ENCODE data around the gene GINS2. TPM values are rescaled to one million over a fixed set of nuclear protein-coding genes. Genes with fewer than 3 reads are reported as not detected.

The GINS2 gene
- total RNA-seq, 1 donor from 2014 or later: 0.26 TPM

DNA sequence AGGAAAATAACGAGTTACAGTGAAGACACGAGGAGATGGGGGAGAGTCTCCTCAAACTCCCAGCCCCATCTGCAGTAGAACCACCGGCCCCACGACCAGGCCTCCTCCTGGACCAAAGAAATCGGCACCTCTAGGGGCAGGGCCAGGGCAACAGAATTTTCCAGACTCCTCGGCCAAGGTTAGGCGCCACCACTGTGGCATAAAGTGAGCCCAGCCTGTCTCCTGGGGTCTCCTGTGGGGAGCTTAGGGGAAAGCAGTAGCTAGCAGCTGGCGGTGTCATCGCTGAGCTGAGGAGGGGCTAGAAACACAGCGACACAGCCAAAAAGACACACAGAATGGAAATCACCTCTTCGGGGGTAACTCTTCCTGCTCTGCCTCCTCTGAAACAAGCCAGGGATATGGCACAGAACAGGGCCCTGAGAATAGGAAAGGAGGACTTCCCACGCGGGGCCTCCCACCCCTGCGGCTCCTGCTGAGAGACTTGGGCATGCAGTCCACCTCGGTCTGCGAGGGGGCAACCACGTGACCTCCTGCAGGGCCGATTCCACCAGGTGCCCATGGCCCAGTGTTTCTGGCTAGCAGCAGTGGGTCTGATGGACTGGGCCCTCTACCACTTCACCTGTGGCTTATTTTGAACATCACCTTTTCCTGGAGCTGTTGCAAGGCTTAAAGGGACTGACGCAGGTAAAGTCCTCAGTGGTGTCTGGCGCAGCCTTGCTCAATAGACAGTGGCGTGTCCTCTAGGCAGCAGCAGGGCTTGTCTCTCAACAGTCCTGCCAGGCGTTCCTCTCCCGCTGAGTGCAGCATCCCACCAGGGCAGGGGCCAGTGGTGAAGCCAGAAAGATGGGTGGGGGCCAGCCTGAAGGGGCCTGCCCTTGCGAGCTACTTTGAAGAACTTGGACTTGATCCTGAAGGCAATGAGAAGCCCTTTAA is 6.7 kb upstream of the GINS2 start:
- TF ChIP-seq, protein P1, sequence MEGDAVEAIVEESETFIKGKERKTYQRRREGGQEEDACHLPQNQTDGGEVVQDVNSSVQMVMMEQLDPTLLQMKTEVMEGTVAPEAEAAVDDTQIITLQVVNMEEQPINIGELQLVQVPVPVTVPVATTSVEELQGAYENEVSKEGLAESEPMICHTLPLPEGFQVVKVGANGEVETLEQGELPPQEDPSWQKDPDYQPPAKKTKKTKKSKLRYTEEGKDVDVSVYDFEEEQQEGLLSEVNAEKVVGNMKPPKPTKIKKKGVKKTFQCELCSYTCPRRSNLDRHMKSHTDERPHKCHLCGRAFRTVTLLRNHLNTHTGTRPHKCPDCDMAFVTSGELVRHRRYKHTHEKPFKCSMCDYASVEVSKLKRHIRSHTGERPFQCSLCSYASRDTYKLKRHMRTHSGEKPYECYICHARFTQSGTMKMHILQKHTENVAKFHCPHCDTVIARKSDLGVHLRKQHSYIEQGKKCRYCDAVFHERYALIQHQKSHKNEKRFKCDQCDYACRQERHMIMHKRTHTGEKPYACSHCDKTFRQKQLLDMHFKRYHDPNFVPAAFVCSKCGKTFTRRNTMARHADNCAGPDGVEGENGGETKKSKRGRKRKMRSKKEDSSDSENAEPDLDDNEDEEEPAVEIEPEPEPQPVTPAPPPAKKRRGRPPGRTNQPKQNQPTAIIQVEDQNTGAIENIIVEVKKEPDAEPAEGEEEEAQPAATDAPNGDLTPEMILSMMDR (IDR thresholded peaks at IDR 0.05; ENCODE audit: insufficient read depth, low read length, severe bottlenecking): no peak
- DNase-seq (ENCODE audit: low read depth): no peak
- FAIRE-seq: no peak
- H3K36me3 ChIP-seq (ENCODE audit: control insufficient read depth, insufficient read depth, low read length): no peaks in the 10 kb centered on the region
- no peak overlapping the region for H3K4me3 ChIP-seq (ENCODE audit: low read depth, low read length)
- no peaks in the 10 kb centered on the region for H3K27me3 ChIP-seq (ENCODE audit: control insufficient read depth, insufficient read depth, low read length)

DNA sequence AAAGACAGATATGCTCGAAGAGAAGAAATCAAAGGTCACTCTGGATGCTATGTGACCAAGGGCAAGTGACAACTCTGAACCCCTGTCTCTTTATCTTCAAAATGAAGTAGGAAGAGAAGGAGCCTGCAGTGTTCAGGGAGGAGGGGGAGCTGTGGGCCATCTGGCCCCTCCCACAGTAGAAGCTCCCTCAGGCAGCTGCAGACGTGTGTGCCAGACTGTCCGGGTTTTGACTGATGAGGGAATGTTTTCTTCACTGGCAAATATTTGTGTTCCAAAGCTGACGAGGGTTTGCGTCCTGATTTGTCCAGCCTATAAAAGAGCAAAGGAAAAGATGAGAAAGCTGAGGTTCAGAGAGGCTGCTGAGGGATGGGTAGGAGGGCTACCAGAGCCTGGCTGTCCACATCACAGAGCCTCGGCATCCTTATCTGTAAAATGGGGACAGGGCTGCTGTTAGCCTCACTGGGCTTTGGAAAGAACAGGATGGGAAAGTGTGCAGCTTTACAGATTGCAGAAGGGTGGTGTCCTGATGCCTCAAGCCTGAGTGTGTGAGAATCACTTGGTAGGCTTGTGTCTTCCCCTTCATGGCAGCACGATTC is 1.8 kb upstream of the GINS2 start:
- no peaks in the 10 kb centered on the region for H3K36me3 ChIP-seq (ENCODE audit: control insufficient read depth, insufficient read depth, low read length)
- TF ChIP-seq, protein P1 (IDR thresholded peaks at IDR 0.05; ENCODE audit: insufficient read depth, low read length, severe bottlenecking): no peak
- DNase-seq (ENCODE audit: low read depth) (no peak), FAIRE-seq (no peak)
- H3K4me3 ChIP-seq (ENCODE audit: low read depth, low read length): no peak overlapping the region
- H3K27me3 ChIP-seq (ENCODE audit: control insufficient read depth, insufficient read depth, low read length): no peaks in the 10 kb centered on the region

DNA sequence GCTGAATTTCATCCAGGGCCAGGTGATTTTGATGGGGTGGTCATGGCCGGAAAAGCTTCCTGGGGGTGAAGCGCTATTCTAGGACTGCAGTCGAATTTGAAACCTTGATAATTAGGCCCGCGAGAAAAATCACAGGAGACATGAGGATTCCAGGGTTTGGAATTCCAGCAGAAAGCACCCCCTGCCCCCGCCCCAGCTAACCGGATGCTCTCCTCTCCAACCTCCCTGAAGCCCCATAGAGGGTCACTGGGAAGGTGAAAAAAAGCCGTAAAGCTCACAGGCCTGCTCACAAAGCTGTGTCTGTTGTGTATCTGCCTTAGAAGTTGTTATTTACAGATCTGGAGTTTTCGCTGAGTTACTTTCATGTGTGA is 1.2 kb upstream of the GINS2 start:
- TF ChIP-seq, protein P1 (IDR thresholded peaks at IDR 0.05; ENCODE audit: insufficient read depth, low read length, severe bottlenecking): no peak
- H3K36me3 ChIP-seq (ENCODE audit: control insufficient read depth, insufficient read depth, low read length): no peaks in the 10 kb centered on the region
- no peak for FAIRE-seq

DNA sequence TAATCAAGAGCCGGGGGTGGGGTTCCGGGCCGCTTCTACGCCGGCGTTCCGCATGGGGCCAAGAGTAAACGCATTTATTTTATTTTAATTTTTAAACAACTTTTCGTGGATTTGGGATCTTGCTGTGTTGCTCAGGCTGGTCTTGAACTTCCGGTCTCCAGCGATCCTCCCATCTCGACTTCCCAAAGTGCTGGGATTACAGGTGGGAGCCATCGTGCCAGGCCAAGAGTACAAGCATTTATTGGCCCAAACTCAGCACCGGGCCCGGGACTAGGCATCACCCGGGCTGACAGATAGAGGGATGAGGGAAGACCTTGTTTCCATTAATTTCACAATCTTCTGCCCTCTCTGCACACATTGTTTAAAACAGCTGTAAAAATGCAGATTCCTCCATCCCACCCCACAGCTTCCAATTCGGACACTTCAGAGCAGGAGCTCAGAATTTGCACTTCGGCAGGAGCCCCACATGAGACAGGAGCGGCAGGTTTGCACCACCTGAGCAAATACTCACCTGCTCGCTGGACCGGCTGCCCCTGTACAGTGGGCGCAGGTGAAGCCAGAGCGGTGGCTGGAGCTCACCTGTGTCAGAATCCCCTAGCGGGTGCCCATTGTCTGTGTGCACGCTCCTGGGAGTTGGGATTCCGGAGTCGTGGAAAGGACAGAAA is 663 bp upstream of the GINS2 start:
- DNase-seq (ENCODE audit: low read depth): no peak

More for the DNA sequence above, 1.2 kb upstream of the GINS2 start:
- Histone ChIP-seq H3K4me3 (ENCODE audit: low read depth, low read length) (no peak overlapping the region), H3K27me3 (ENCODE audit: control insufficient read depth, insufficient read depth, low read length) (no peaks in the 10 kb centered on the region)
- no peak for DNase-seq (ENCODE audit: low read depth)

DNA sequence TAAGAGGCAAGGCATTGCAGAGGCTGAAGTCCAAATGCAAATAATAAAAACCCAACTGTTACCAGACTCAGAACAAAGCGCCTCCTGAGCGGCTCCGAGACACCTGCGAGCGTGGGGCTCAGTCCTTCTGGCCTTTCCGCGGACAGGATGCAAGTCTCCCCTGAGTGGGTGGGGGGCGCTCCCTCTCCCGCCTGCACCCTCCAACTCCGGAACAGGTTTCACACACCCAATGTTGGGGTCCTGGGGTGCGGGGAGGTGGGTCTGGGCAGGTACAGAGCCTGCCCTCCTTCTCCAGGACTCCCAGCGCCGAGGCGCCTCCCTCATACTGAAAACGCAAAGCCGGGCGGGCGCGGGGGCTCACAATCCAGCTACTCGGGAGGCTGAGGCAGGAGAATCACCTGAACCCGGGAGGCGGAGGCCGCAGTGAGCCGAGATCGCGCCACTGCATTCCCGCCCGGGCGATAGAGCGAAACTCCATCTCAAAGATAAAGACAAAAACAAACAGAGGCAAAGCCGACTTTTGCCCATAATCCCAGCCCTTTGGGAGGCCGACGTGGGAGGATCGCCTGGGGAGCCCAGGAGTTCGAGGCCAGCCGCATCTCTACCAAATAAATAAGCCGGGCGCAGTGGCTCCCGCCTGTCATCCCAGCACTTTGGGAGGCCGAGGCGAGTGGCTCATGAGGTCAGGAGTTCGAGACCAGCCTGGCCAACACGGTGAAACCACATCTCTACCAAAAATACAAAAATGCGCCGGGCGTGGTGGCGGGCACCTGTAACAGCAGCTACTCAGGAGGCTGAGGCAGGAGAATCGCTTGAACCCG is 893 bp downstream of the GINS2 start:
- FAIRE-seq: no peak
- no peak for DNase-seq (ENCODE audit: low read depth)
- no peaks in the 10 kb centered on the region for H3K27me3 ChIP-seq (ENCODE audit: control insufficient read depth, insufficient read depth, low read length)
- TF ChIP-seq, protein P1 (IDR thresholded peaks at IDR 0.05; ENCODE audit: insufficient read depth, low read length, severe bottlenecking): no peak
- H3K36me3 ChIP-seq (ENCODE audit: control insufficient read depth, insufficient read depth, low read length): no peaks in the 10 kb centered on the region
- peak overlapping the region; percentile 66 for H3K4me3 ChIP-seq (ENCODE audit: low read depth, low read length)

More for the DNA sequence above, 663 bp upstream of the GINS2 start:
- TF ChIP-seq, protein P1 (IDR thresholded peaks at IDR 0.05; ENCODE audit: insufficient read depth, low read length, severe bottlenecking): peak; percentile 6
- H3K36me3 ChIP-seq (ENCODE audit: control insufficient read depth, insufficient read depth, low read length): no peaks in the 10 kb centered on the region
- FAIRE-seq: no peak
- H3K4me3 ChIP-seq (ENCODE audit: low read depth, low read length): peak overlapping the region; percentile 21
- no peaks in the 10 kb centered on the region for H3K27me3 ChIP-seq (ENCODE audit: control insufficient read depth, insufficient read depth, low read length)
